Measurements from ENCODE around the gene NAA80.

DNA sequence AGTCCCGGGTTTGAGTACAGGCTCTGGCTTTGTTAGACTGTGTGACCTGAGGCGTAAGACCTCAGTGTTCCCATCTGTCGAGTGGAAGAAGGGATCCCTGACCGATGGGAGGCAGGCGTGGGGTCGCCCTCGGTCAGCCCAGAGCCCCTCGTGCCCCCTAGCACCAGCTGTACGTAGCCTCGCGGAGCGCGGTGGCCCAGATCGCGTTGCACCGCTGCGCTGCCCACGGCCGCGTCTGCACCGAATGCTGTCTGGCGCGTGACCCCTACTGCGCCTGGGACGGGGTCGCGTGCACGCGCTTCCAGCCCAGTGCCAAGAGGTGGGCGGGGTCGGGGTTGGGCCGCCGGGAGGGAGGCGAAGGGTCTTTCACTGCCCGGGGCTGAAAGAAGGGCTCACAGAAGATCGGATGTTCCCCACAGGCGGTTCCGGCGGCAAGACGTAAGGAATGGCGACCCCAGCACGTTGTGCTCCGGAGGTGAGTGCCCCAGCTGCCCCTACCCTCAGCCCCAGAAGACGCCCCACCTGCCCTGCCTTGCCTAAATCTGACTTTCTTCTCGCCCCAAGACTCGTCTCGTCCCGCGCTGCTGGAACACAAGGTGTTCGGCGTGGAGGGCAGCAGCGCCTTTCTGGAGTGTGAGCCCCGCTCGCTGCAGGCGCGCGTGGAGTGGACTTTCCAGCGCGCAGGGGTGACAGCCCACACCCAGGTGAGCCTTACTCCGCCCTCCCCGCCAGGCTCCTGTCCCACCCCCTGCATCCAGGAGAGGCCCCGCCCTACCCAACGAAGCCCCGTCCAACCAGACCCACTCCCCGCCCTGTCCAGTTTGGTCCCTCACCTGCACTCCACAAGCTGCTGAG lies 23.8 kb downstream of the NAA80 start:
- TF ChIP-seq, protein P1, sequence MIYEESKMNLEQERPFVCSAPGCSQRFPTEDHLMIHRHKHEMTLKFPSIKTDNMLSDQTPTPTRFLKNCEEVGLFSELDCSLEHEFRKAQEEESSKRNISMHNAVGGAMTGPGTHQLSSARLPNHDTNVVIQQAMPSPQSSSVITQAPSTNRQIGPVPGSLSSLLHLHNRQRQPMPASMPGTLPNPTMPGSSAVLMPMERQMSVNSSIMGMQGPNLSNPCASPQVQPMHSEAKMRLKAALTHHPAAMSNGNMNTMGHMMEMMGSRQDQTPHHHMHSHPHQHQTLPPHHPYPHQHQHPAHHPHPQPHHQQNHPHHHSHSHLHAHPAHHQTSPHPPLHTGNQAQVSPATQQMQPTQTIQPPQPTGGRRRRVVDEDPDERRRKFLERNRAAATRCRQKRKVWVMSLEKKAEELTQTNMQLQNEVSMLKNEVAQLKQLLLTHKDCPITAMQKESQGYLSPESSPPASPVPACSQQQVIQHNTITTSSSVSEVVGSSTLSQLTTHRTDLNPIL (CRISPR knock-in tag; IDR thresholded peaks at IDR 0.05; ENCODE audit: low read depth) = no peak
- TF ChIP-seq ZNF565 (CRISPR knock-in tag; conservative IDR thresholded peaks at IDR 0.05; ENCODE audit: low read depth) = no peak
- no peak for TF ChIP-seq ZFP3 (CRISPR knock-in tag; IDR thresholded peaks at IDR 0.05)
- TF ChIP-seq, protein P2, sequence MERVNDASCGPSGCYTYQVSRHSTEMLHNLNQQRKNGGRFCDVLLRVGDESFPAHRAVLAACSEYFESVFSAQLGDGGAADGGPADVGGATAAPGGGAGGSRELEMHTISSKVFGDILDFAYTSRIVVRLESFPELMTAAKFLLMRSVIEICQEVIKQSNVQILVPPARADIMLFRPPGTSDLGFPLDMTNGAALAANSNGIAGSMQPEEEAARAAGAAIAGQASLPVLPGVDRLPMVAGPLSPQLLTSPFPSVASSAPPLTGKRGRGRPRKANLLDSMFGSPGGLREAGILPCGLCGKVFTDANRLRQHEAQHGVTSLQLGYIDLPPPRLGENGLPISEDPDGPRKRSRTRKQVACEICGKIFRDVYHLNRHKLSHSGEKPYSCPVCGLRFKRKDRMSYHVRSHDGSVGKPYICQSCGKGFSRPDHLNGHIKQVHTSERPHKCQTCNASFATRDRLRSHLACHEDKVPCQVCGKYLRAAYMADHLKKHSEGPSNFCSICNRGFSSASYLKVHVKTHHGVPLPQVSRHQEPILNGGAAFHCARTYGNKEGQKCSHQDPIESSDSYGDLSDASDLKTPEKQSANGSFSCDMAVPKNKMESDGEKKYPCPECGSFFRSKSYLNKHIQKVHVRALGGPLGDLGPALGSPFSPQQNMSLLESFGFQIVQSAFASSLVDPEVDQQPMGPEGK (CRISPR knock-in tag; IDR thresholded peaks at IDR 0.05; ENCODE audit: borderline replicate concordance) = no peak
- TF ChIP-seq TCF4 (CRISPR knock-in tag; IDR thresholded peaks at IDR 0.05; ENCODE audit: borderline replicate concordance) = no peak
- TF ChIP-seq OSR1 (CRISPR knock-in tag; IDR thresholded peaks at IDR 0.05) = no peak
- TF ChIP-seq SNAI2 (CRISPR knock-in tag; IDR thresholded peaks at IDR 0.05) = no peak
- TF ChIP-seq, protein P3, sequence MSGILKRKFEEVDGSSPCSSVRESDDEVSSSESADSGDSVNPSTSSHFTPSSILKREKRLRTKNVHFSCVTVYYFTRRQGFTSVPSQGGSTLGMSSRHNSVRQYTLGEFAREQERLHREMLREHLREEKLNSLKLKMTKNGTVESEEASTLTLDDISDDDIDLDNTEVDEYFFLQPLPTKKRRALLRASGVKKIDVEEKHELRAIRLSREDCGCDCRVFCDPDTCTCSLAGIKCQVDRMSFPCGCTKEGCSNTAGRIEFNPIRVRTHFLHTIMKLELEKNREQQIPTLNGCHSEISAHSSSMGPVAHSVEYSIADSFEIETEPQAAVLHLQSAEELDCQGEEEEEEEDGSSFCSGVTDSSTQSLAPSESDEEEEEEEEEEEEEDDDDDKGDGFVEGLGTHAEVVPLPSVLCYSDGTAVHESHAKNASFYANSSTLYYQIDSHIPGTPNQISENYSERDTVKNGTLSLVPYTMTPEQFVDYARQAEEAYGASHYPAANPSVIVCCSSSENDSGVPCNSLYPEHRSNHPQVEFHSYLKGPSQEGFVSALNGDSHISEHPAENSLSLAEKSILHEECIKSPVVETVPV (CRISPR knock-in tag; IDR thresholded peaks at IDR 0.05) = no peak
- TF ChIP-seq GLIS3 (CRISPR knock-in tag; IDR thresholded peaks at IDR 0.05) = no peak
- no peak for TF ChIP-seq ZNF70 (CRISPR knock-in tag; IDR thresholded peaks at IDR 0.05)
- no peak for TF ChIP-seq ARNTL (CRISPR knock-in tag; IDR thresholded peaks at IDR 0.05; ENCODE audit: borderline replicate concordance, low read depth)
- no peak for TF ChIP-seq ZFP30 (CRISPR knock-in tag; IDR thresholded peaks at IDR 0.05)
- no peak for TF ChIP-seq ZNF8 (CRISPR knock-in tag; IDR thresholded peaks at IDR 0.05)
- no peak for TF ChIP-seq BACH2 (CRISPR knock-in tag; IDR thresholded peaks at IDR 0.05; ENCODE audit: borderline replicate concordance)

All from SK-N-SH treated with all-trans-retinoic acid at 6 μM for 48 hours (cell line).